Subcutaneous adipose tissue (tissue), 4 donors: ENCODE data around the gene CEP55. TPM values are rescaled to one million over a fixed set of nuclear protein-coding genes. Genes with fewer than 3 reads are reported as not detected.

Experiments used
- CTCF ChIP-seq: fragments of 450-650 bp; IDR thresholded peaks from one replicate; pipeline ENCODE4 v1.5.1; 2016; ENCODE audit warnings: low read depth, mild to moderate bottlenecking, control low read depth, antibody characterized with exemption, moderate library complexity
- total RNA-seq, 4 donors: library from RNA; depleted of rRNA; stranded (reverse); fragments of >200 nt; gene quantifications; one replicate each; pipeline ENCODE4 v1.1.0, GENCODE V29; 2016

Gene CEP55
- total RNA-seq = 1 to 10 TPM in 2 of 4 donors, under 1 TPM in 2; 0.19 to 4.2 (median 1.5) TPM

- TF ChIP-seq CTCF = no peak
Observed at GRCh38 chr10:93496322-93497041, at the start of gene CEP55. Gene CEP55 (plus strand): TSS chr10:93496612. CDS start chr10:93500052, 3,440 bp downstream.

DNA sequence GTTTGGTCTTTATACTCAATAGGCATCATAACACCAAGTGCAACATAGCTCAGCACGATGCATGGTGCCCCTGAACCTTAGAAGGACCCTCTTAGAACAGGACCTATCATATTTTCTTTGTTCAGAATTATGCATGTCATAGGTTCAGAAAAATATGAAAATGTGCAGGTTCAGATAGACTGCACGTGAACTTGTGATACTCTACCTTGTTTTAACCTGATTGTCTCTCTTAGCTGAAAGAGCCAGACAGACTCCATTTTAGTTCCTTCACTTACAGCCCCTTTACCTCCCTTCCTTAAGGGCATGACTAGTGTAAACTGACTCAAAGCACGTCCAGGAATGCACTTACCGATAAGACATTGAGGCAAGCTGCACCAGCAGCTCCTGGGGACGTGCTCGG is 49.4 kb upstream of the CEP55 start:
- TF ChIP-seq CTCF = no peak

GRCh38 chr10:93447970-93448369 is 48.4 kb upstream of the CEP55 start:
- TF ChIP-seq CTCF = no peak

DNA sequence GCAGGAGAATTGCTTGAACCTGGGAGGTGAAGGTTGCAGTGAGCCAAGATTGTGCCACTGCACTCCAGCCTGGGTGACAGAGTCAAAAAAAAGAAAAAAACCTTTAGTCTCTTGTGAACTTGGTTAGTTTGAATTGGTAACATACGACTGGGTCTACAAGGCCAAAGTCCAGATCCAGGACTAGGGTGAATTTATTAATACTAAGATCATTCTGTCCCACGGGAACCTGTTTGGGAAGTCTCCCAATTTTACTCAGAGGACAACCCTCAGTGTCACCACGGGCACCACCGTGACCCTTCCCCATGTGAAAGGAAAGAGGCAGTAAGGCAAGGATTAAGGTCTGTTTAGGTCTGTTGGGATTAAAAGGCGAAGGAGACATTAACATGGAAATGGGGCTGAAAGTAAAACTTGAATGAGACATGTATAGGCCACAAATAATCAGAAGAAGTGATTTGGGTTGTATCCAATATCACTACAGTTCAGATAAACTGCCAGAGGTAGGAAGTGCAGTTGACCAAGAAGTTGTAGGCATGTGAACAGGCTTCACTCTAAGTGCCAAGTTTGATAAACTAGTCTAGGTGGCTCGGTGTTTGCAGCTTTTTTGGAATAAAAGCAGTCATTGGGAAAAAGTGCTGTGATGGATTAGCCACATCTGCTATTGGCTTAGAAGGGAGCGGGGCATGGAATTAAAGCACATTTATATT is 45.0 kb upstream of the CEP55 start:
- TF ChIP-seq CTCF = no peak

GRCh38 chr10:93452143-93452542 is 44.3 kb upstream of the CEP55 start:
- no peak for TF ChIP-seq CTCF

- no peak for TF ChIP-seq CTCF
Observed at GRCh38 chr10:93454146-93454545, 42.3 kb upstream of the CEP55 start.

- no peak for TF ChIP-seq CTCF
Observed at GRCh38 chr10:93454736-93455135, 41.7 kb upstream of the CEP55 start.
